Stimulated activated CD4-positive, alpha-beta T cell treated with anti-CD3 and anti-CD28 coated beads, TNF-alpha, amount 100 ng/mL, for 4 hours (primary cell): ENCODE data around the gene TARM1.
"Not testable (repeated sequence)": the region's sequence is repeated elsewhere in the genome, so short reads cannot be mapped to it uniquely, and the experiment has no call there.

Experiments
- DNase-seq, 3 experiments: peaks; one replicate each; pipeline ENCODE4 v3.0.0-alpha.2; 2020; ENCODE audit warnings: low read depth in 3 of 3

TARM1 gene

GRCh38 chr19:54099903-54100255 is 18.7 kb upstream of the TARM1 start:
- DNase-seq = not testable (repeated sequence)

- DNase-seq = no peak
These were observed 18.2 kb upstream of the TARM1 start for GRCh38 chr19:54099190-54099902.

- no peak for DNase-seq
These were observed 15.5 kb upstream of the TARM1 start for GRCh38 chr19:54096617-54097106.

GRCh38 chr19:54095859-54096616 is 14.9 kb upstream of the TARM1 start:
- peak in 1 of 3 experiments; percentile 31 for DNase-seq

GRCh38 chr19:54095136-54095858 is 14.1 kb upstream of the TARM1 start:
- DNase-seq = no peak

- DNase-seq = no peak
These were observed 13.3 kb upstream of the TARM1 start for GRCh38 chr19:54094426-54095000.

- no peak for DNase-seq
These were observed 3.2 kb upstream of the TARM1 start for GRCh38 chr19:54084410-54084809.

- DNase-seq = no peak
These were observed 3.8 kb downstream of the TARM1 start for GRCh38 chr19:54077334-54077733.

GRCh38 chr19:54074851-54075250 is 6.3 kb downstream of the TARM1 start:
- DNase-seq = no peak

- DNase-seq = no peak
These were observed 7.3 kb downstream of the TARM1 start for GRCh38 chr19:54073829-54074228.

- no peak for DNase-seq
These were observed 11.7 kb downstream of the TARM1 start for GRCh38 chr19:54069470-54069869.

GRCh38 chr19:54063350-54064116 is 17.6 kb downstream of the TARM1 start, which contains the start of gene VSTM1:
TSS of gene VSTM1 (minus strand) at chr19:54063897. CDS start at chr19:54063777, 120 bp downstream.
- no peak for DNase-seq

GRCh38 chr19:54062643-54063042 is 18.5 kb downstream of the TARM1 start:
- DNase-seq = no peak

- no peak for DNase-seq
These were observed 33.5 kb downstream of the TARM1 start for GRCh38 chr19:54047616-54048015.

GRCh38 chr19:54045771-54046170 is 35.4 kb downstream of the TARM1 start:
- DNase-seq = no peak

GRCh38 chr19:54042989-54043388 is 38.2 kb downstream of the TARM1 start:
- no peak for DNase-seq

GRCh38 chr19:54041969-54042606 is 39.1 kb downstream of the TARM1 start:
- no peak for DNase-seq

GRCh38 chr19:54040003-54040402 is 41.2 kb downstream of the TARM1 start:
- no peak for DNase-seq

GRCh38 chr19:54036542-54036941 is 44.6 kb downstream of the TARM1 start:
- not testable (repeated sequence) for DNase-seq
